Measurements from ENCODE around the gene PLPP3. TPM values are rescaled to one million over a fixed set of nuclear protein-coding genes. Genes with fewer than 3 reads are reported as not detected.

Gene PLPP3
- total and polyA plus RNA-seq, 2 of the 8 experiments (the other 6 are each of a cell fraction or from before 2014, with no cell fraction given), result 33.2 to 42.0 TPM

DNA sequence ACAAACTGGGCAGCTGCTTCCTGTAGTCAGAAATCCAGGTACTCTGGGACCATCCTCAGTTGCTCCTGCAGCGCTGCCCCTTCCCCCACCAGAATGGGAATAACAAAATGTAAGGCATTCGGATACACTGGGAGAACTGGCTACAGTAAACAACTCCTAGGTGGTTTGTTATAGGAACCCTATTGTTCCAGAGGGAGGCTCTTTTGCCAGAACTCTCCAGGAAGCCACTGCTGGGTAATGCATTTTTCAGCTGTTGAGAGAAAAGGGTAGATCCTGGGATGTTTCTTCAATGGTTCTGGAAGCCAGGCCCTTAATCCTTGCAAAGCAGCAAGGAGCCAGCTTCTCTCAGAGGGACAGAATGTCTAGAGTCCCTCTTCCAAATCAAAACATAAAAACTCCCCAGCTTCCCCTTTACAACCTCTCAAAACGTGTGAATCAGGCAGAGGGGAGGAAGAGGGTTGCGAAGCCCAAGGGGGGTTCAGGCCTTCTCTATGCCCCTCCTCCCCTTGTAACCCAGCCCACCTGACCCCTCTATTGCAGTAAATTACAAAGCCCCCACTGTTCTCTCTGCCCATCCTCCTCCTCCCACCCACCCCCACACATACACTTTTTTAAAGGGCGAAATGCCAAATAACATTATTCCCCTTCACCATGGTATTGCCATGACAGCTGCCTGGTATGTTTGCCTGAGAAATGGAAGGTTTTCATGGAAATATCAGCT is 29.1 kb downstream of the PLPP3 start (continued):
- no peak for TF ChIP-seq SIN3A (conservative IDR thresholded peaks at IDR 0.05 in 1 of 2, IDR thresholded peaks at IDR 0.05 in 1 of 2; ENCODE audit: low read depth in 1 of 2, low read length in 2 of 2)
- TF ChIP-seq, protein P1, sequence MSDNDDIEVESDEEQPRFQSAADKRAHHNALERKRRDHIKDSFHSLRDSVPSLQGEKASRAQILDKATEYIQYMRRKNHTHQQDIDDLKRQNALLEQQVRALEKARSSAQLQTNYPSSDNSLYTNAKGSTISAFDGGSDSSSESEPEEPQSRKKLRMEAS (IDR thresholded peaks at IDR 0.05), result no peak
- TF ChIP-seq CBX5 (IDR thresholded peaks at IDR 0.05; ENCODE audit: low read depth, low read length), result no peak
- TF ChIP-seq BACH1 (IDR thresholded peaks at IDR 0.05; ENCODE audit: low read length), result no peak
- no peak for TF ChIP-seq CEBPB (IDR thresholded peaks at IDR 0.05; ENCODE audit: low read depth, low read length)
- TF ChIP-seq CHD1 (IDR thresholded peaks at IDR 0.05; ENCODE audit: low read depth, low read length), result no peak
- TF ChIP-seq EGR1 (IDR thresholded peaks at IDR 0.05; ENCODE audit: borderline replicate concordance, low read depth, low read length), result peak; percentile 62
- TF ChIP-seq, protein P2, sequence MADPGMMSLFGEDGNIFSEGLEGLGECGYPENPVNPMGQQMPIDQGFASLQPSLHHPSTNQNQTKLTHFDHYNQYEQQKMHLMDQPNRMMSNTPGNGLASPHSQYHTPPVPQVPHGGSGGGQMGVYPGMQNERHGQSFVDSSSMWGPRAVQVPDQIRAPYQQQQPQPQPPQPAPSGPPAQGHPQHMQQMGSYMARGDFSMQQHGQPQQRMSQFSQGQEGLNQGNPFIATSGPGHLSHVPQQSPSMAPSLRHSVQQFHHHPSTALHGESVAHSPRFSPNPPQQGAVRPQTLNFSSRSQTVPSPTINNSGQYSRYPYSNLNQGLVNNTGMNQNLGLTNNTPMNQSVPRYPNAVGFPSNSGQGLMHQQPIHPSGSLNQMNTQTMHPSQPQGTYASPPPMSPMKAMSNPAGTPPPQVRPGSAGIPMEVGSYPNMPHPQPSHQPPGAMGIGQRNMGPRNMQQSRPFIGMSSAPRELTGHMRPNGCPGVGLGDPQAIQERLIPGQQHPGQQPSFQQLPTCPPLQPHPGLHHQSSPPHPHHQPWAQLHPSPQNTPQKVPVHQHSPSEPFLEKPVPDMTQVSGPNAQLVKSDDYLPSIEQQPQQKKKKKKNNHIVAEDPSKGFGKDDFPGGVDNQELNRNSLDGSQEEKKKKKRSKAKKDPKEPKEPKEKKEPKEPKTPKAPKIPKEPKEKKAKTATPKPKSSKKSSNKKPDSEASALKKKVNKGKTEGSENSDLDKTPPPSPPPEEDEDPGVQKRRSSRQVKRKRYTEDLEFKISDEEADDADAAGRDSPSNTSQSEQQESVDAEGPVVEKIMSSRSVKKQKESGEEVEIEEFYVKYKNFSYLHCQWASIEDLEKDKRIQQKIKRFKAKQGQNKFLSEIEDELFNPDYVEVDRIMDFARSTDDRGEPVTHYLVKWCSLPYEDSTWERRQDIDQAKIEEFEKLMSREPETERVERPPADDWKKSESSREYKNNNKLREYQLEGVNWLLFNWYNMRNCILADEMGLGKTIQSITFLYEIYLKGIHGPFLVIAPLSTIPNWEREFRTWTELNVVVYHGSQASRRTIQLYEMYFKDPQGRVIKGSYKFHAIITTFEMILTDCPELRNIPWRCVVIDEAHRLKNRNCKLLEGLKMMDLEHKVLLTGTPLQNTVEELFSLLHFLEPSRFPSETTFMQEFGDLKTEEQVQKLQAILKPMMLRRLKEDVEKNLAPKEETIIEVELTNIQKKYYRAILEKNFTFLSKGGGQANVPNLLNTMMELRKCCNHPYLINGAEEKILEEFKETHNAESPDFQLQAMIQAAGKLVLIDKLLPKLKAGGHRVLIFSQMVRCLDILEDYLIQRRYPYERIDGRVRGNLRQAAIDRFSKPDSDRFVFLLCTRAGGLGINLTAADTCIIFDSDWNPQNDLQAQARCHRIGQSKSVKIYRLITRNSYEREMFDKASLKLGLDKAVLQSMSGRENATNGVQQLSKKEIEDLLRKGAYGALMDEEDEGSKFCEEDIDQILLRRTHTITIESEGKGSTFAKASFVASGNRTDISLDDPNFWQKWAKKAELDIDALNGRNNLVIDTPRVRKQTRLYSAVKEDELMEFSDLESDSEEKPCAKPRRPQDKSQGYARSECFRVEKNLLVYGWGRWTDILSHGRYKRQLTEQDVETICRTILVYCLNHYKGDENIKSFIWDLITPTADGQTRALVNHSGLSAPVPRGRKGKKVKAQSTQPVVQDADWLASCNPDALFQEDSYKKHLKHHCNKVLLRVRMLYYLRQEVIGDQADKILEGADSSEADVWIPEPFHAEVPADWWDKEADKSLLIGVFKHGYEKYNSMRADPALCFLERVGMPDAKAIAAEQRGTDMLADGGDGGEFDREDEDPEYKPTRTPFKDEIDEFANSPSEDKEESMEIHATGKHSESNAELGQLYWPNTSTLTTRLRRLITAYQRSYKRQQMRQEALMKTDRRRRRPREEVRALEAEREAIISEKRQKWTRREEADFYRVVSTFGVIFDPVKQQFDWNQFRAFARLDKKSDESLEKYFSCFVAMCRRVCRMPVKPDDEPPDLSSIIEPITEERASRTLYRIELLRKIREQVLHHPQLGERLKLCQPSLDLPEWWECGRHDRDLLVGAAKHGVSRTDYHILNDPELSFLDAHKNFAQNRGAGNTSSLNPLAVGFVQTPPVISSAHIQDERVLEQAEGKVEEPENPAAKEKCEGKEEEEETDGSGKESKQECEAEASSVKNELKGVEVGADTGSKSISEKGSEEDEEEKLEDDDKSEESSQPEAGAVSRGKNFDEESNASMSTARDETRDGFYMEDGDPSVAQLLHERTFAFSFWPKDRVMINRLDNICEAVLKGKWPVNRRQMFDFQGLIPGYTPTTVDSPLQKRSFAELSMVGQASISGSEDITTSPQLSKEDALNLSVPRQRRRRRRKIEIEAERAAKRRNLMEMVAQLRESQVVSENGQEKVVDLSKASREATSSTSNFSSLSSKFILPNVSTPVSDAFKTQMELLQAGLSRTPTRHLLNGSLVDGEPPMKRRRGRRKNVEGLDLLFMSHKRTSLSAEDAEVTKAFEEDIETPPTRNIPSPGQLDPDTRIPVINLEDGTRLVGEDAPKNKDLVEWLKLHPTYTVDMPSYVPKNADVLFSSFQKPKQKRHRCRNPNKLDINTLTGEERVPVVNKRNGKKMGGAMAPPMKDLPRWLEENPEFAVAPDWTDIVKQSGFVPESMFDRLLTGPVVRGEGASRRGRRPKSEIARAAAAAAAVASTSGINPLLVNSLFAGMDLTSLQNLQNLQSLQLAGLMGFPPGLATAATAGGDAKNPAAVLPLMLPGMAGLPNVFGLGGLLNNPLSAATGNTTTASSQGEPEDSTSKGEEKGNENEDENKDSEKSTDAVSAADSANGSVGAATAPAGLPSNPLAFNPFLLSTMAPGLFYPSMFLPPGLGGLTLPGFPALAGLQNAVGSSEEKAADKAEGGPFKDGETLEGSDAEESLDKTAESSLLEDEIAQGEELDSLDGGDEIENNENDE (IDR thresholded peaks at IDR 0.05; ENCODE audit: insufficient replicate concordance, low read length), result peak; percentile 82
- no peak for TF ChIP-seq SAP30 (IDR thresholded peaks at IDR 0.05; ENCODE audit: insufficient read depth, insufficient replicate concordance, low read length)
- no peak; the same call in 1 of the 2 replicates for TF ChIP-seq YY1 (IDR thresholded peaks at IDR 0.05; ENCODE audit: low read depth, low read length)

Data from H1 (cell line).